Stimulated activated CD4-positive, alpha-beta T cell treated with anti-CD3 and anti-CD28 coated beads, TNF-alpha, amount 100 ng/mL, for 24 hours (primary cell): ENCODE results near the gene PHACTR3.
"Not testable (repeated sequence)": the region's sequence is repeated elsewhere in the genome, so short reads cannot be mapped to it uniquely, and the experiment has no call there.

Source experiments
- DNase-seq, 3 experiments: peaks; one replicate each; pipeline ENCODE4 v3.0.0-alpha.2; 2020; ENCODE audit warnings: low read depth in 3 of 3

The PHACTR3 gene

DNA sequence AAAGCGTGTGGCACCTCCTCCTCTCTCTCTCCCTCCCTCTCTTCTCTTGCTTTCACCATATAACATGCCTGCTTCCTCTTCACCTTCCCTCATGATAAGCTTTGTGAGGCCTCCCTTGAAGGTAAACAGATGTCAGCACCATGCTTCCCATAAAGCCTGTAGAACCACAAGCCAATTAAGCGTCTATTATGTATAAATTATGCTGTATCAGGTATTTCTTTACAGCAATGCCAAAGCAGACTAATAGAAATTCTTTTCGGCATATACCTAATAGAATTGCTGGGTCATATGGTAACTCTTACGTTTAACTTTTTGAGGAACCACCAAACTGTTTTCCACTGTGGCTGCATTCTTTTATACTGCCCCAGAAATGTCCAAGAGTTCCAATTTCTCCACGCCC is 254.1 kb downstream of the PHACTR3 start:
- DNase-seq, result no peak

DNA sequence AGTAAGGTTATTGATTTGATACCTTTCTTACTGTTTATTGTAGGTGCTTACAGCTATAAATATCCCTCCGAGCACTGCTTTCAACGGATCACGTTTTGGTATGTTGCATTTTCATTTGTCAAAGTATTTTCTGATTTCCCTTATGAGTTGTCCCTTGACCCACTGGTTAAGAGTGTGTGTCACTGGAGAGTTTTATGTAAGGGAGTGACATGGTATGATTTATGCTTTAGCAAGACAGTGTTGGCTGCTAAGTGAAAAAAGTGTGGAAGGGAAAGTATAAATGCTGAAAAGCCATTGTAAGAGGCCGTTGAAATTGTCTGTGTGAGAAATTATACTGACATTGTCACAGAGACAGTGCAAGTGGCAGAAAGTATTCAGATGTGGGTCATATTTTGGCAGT is 257.1 kb downstream of the PHACTR3 start:
- DNase-seq, result no peak

DNA sequence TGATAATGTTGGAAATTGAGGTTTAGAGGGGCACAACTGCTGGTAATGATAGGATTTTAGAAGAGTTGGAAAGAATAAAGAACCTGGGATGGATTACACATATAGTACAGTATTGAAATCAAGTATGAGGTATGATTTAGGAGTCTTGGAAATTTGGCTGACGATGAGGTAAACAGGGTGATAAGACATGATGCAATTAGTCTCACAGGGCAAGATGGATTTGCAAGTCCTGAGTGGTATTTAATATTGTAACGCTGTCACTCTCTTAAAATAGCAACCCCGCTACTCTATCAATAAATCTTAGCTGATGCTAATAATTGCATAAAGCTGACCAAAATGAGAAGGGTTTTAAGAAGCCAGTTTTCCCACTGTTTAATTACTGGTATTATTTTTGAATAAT is 258.7 kb downstream of the PHACTR3 start:
- no peak for DNase-seq

GRCh38 chr20:59864726-59865125 is 260.4 kb downstream of the PHACTR3 start:
- no peak for DNase-seq

- DNase-seq, result no peak
These were observed 262.0 kb downstream of the PHACTR3 start for GRCh38 chr20:59866338-59866737.

DNA sequence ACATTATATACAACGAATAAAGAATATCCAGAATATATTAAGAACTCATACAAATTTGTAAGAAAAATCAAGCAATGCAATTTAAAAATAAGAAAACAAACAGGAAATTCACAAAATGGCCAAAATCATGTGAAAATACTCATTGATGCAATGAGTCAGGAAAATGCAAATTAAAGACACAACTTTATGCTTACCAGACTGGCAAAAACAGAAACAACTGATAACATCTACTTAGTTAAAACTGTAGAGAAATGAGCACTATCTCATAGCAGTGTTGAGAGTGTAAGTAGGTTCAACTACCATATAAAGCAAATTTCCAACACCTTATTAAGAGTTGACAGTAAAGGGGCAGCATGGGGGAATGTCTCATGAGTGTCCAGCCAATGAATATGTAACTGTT is 266.8 kb downstream of the PHACTR3 start:
- no peak for DNase-seq

GRCh38 chr20:59873409-59873808 is 269.1 kb downstream of the PHACTR3 start:
- DNase-seq, result no peak

- no peak for DNase-seq
These were observed 275.9 kb downstream of the PHACTR3 start for GRCh38 chr20:59880198-59880597.

GRCh38 chr20:59884494-59884893 is 280.2 kb downstream of the PHACTR3 start:
- no peak for DNase-seq

- DNase-seq, result no peak
These were observed 283.7 kb downstream of the PHACTR3 start for GRCh38 chr20:59888050-59888449.

DNA sequence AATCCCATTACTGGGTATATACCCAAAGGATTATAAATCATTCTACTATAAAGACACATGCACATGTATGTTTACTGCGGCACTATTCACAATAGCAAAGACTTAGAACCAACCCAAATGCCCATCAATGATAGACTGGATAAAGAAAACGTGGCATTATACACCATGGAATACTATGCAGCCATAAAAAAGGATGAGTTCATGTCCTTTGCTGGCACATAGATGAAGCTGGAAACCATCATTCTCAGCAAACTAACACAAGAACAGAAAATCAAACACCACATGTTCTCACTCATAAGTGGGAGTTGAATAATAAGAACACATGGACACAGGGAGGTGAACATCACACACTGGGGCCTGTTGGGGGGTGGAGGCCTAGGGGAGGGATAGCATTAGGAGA is 285.7 kb downstream of the PHACTR3 start:
- DNase-seq, result not testable (repeated sequence)

GRCh38 chr20:59891581-59891980 is 287.2 kb downstream of the PHACTR3 start:
- no peak for DNase-seq

DNA sequence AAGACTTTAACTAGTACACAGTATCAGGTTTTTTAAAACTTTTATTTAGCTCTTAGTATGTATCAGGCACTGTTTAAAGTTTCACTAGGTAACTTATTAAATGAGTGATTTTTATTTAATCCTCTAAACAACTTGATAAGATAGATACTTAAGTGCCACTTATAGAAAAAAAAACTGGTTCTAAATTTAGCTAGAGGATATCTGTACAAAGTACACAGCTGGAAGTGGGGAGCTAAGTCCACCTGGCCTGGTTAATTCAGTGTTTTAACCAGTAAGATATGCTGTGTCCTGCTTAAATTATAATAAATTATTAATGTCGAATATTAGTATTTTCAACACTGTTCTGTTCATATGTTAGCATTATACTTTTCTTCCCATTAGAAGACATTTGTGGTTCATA is 291.6 kb downstream of the PHACTR3 start:
- DNase-seq, result no peak
